ENCODE measurements around the gene SERINC4.
A peak's percentile ranks its signal among the peaks of the same experiment; 100 is the strongest.

SERINC4 gene

DNA sequence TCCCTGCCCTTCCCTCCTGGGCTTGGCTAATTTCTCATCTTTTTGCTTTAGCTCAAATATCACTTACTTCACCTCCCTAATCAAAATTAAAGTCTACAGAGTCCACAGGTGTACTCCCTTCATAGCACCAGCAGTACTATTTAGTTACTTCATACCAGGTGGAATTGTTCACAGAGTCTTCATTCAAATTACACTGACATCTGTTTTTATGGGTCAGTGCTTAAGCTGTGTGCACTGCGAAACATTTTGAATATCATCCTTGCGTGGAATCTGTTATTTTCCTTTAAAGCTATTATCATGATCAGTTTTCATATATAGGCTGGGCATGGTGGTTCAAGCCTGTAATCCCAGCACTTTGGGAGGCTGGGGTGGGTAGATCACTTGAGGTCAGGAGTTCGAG lies 10.6 kb downstream of the SERINC4 start:
- Mint-ChIP-seq H3K4me3 (no peak overlapping the region), H3K9me3 (no peaks in the 10 kb centered on the region), H3K4me1 (ENCODE audit: low read depth) (peaks cover 19% of the 10 kb centered on the region), H3K36me3 (ENCODE audit: low read depth) (peaks cover 23% of the 10 kb centered on the region), H3K27ac (no peak overlapping the region), H3K27me3 (no peaks in the 10 kb centered on the region)
- no peak for DNase-seq

DNA sequence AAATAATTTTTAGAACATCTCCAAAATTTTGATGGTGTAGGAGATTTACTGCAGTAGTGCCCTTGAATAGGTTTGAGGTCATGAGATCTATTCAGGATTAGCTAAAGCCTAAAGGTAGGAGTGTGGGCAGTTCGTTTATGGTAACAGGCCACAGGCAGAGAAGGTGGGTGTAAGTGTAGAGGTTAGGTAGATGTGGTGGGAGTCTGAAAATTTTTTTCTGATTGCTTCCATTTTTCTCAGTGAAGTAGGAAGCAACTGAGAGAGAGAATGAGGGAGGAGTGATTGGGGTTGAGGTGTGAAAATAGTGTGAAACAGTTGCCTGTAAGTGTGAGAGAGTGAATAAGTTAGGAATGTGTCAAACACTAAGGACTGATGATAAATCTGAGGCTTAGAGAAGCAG lies 21.0 kb downstream of the SERINC4 start:
- peak overlapping the region; percentile 39 for H3K27ac Mint-ChIP-seq

DNA sequence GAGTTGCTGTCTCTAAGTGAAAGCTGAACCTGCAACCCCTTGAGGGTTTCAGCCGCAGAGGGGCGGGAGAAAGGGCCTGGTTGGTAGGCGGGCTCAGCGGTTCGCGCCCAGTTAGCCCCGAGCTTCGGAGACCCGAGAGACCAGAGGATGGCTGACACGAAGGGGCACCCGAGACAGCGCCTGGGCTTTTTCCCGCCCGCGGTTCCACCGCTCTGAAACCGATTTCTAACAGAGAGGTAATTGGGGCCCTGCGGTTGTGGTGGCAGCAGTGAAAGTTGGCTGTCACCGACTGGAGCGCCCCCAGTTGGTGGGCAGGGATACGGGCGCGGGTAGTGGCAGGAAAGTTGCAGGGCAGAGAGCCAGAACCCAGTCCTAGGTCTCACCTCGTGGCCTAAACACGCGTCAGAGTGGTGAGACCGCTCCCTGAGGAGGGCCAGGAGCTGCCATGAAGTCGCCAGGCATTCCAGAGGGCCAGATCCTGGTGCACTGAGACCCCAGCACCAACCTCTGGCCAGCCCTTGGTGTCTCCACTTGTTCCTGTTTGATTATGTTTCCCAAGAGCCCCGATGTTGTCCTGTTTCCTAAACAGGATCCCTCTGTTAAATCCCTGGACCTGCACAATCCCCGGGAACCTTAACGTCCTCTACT lies 22.6 kb downstream of the SERINC4 start:
- Mint-ChIP-seq H3K27ac (peak overlapping the region; percentile 95), H3K9me3 (no peaks in the 10 kb centered on the region), H3K27me3 (no peaks in the 10 kb centered on the region), H3K4me1 (ENCODE audit: low read depth) (peaks cover 30% of the 10 kb centered on the region), H3K4me3 (peak overlapping the region; percentile 83), H3K36me3 (ENCODE audit: low read depth) (peaks cover 35% of the 10 kb centered on the region)
- peak; percentile 88 for DNase-seq

More for the DNA sequence above, 21.0 kb downstream of the SERINC4 start:
- Mint-ChIP-seq H3K9me3 (no peaks in the 10 kb centered on the region), H3K36me3 (ENCODE audit: low read depth) (peaks cover 19% of the 10 kb centered on the region), H3K27me3 (no peaks in the 10 kb centered on the region), H3K4me1 (ENCODE audit: low read depth) (peaks cover 30% of the 10 kb centered on the region), H3K4me3 (no peak overlapping the region)
- no peak for DNase-seq

DNA sequence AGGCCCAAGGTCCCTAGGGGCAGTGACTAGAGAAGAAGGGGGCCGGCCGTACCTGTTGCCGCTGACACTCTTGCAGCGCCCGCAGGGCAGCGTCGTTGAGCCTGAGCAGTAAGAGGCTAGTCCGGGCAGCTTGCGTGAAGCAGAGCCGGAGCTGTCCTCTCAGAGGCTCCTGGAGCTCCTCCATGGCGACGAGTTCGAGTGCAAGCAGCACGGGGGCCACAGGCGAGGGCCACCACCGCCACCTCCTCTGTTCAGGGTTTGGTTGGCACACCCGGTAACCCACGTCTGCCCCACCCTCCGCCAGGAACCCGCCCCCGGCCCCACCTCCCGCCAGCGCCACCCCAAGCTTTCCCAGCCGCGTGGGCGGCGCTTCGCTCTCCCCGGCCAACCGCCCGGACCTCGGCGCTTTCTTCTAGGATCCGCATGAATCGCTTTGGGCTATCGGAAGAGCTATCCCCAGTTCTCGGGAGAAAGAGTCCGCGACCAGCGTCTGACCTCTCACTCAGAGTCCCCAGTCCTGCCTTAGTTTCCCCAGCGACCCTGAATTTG lies 23.2 kb downstream of the SERINC4 start, which contains the start of gene ELL3:
Gene ELL3, minus strand, starts transcription at position 249 of the 549 bp plus-strand sequence. Its CDS starts 65 bp downstream, at position 184.
- H3K27me3 Mint-ChIP-seq, result no peaks in the 10 kb centered on the region
- peak within 1 kb of the TSS; percentile 95 for H3K27ac Mint-ChIP-seq
- peak; percentile 83 for DNase-seq
- peaks cover 30% of the 10 kb centered on the region for H3K4me1 Mint-ChIP-seq (ENCODE audit: low read depth)
- H3K36me3 Mint-ChIP-seq (ENCODE audit: low read depth), result peaks cover 41% of the 10 kb centered on the region
- peak within 1 kb of the TSS; percentile 83 for H3K4me3 Mint-ChIP-seq
- H3K9me3 Mint-ChIP-seq, result no peaks in the 10 kb centered on the region

DNA sequence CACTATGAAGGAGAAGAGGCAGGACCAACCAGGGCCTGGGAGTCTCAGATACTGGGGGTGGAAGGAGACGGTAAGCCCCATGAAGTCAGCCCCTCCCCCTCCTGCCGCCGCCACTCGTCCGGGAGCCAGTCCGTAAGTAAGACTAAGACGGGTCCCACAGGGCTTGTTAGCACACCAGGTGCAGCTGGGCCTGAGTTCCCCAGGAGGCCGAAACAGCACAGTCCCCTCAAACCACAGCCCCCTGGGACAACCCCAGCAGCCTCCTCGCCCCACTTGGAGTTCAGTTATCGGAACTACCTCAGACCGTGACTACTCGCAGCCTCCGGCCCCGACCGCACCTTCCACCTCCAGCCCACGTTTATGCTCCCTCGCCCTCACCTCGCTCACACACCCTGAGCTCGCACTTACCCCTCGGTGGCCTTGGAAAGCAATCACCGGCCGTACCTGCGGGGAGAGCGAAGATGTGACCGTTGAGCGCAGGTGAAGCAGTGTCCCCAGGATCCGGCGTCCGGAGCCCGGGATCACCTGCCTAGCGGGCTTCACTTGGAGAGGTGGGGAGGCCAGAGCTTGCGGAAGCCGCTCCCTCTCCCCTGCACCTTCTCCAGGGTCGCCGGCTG lies 23.8 kb downstream of the SERINC4 start:
- Mint-ChIP-seq H3K9me3 (no peaks in the 10 kb centered on the region), H3K36me3 (ENCODE audit: low read depth) (peaks cover 47% of the 10 kb centered on the region), H3K27ac (peak overlapping the region; percentile 95), H3K4me3 (peak overlapping the region; percentile 83), H3K4me1 (ENCODE audit: low read depth) (peaks cover 30% of the 10 kb centered on the region), H3K27me3 (no peaks in the 10 kb centered on the region)
- DNase-seq, result peak; percentile 57

DNA sequence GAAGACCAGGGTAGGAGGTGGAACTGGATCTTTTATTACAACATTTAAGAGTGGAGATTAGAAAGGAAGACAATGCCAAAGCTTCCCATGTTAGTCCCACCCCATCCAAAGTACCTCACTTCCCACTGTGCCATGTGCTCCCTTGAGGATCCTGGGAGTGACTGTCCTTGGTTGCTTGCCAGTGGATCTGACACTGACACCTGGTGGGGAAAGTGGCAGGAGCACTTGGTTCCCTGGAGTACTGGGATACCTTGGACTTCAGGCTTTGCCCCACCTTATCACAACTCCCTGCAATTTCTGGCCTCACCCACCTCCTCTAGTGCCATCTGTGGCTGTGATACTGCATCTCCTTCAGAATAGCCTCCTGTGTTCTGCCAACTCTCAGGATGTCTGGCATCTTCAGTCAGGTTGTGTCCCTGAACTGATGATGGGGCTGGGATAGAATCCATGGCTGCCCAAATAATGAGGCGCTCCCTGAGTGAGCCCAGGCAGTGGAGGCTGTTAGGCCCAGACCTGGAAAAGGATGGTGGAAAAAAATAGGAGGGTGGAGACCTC lies 24.5 kb downstream of the SERINC4 start:
- Mint-ChIP-seq H3K9me3 (no peaks in the 10 kb centered on the region), H3K4me1 (ENCODE audit: low read depth) (peaks cover 30% of the 10 kb centered on the region), H3K36me3 (ENCODE audit: low read depth) (peaks cover 54% of the 10 kb centered on the region), H3K27me3 (no peaks in the 10 kb centered on the region), H3K27ac (peak overlapping the region; percentile 31), H3K4me3 (peak overlapping the region; percentile 83)
- no peak for DNase-seq

DNA sequence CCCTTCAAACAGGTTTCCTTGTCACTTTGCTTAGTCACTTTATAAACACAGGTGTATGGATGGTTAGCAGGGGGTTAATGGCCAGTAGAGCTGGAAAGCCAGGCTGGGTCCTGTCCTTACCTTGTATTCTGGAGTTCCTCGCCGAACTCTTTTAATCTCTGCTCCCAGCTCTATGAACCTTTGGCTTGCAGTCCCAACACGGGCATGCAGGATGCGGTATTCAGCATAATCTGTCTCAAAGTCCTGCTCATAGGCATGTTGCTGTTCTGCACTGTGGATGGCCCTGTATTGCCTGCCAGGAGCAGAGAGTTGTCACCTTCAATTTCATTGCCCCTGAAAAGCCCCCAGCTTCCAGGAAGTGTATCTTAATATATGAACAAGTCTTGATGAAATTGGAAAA lies 26.0 kb downstream of the SERINC4 start:
- no peak overlapping the region for H3K4me3 Mint-ChIP-seq
- H3K9me3 Mint-ChIP-seq, result no peaks in the 10 kb centered on the region
- H3K27ac Mint-ChIP-seq, result peak overlapping the region; percentile 72
- DNase-seq, result no peak
- peaks cover 68% of the 10 kb centered on the region for H3K36me3 Mint-ChIP-seq (ENCODE audit: low read depth)
- H3K4me1 Mint-ChIP-seq (ENCODE audit: low read depth), result peaks cover 26% of the 10 kb centered on the region
- no peaks in the 10 kb centered on the region for H3K27me3 Mint-ChIP-seq

DNA sequence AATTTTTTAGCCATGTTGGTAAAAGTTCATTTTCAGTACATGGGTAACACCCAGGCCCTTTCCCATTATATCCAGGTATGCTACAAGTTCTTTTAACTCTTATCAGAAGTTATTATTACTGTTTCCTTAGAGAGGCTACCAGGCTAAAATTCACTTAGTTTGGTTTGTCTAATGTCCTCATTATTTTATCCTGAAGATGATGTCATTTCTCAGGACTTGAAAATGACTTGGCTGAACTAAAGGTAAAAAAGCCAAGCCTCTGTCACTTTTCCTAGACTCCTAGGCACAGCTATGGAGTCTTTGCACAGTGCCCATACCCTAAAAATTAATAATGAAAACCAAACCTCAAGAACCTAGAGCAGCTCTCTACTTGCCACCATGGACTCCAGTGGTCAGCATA lies 27.4 kb downstream of the SERINC4 start:
- Mint-ChIP-seq H3K36me3 (ENCODE audit: low read depth) (peaks cover 83% of the 10 kb centered on the region), H3K27me3 (no peaks in the 10 kb centered on the region), H3K9me3 (no peaks in the 10 kb centered on the region), H3K4me3 (no peak overlapping the region), H3K4me1 (ENCODE audit: low read depth) (peaks cover 18% of the 10 kb centered on the region), H3K27ac (peak overlapping the region; percentile 8)
- no peak for DNase-seq

DNA sequence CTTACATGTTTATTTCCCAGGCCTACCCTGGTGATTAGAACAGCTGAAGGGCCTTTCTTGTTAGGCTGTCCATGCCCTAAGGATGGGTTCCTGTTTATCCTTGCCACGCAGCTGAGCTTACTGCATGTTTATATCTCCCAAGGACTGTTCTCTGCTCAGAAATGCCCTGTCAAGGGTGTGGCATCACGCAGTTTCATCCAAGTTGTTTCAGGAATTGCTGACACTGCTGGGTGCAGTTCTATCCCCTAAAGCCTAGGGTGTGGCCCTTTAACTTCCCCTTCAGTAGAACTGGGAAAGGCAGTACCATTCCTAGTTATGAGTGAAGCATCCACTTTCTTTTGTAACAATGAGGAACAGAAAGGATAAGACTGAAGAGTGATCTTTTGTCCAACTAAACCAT lies 28.2 kb downstream of the SERINC4 start:
- Mint-ChIP-seq H3K4me3 (no peak overlapping the region), H3K9me3 (no peaks in the 10 kb centered on the region), H3K36me3 (ENCODE audit: low read depth) (peaks cover 89% of the 10 kb centered on the region), H3K4me1 (ENCODE audit: low read depth) (peaks cover 11% of the 10 kb centered on the region), H3K27me3 (no peaks in the 10 kb centered on the region), H3K27ac (peak overlapping the region; percentile 71)
- DNase-seq, result no peak

DNA sequence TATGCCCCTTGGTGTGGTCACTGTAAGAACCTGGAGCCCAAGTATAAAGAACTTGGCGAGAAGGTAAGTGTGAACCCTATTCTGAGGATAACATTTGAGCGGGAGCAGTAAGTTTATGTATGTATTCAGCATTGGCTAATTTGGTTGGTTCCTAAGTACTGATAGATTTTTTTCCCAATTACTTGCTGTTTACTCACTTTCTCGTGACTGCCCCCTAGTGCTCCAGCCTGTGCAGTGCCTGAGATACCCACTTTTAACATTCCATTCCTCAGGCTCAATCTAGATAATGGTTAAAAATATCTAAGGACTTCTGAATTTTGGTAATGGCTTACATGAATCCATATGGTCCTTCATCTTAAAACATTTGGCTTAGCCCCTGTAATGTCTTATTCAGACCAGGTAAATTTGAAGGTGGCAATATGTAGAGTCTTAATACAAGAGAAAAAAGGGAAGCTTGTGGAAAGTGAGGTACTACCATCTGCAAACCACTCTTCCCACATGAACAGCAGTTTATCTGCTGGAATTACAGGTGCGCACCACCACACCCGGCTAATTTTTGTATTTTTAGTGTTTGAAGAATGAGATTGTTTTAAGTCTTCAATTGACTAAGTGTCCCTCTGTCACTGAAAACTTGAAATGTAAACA lies 30.3 kb downstream of the SERINC4 start:
- peak; percentile 66 for DNase-seq
- Mint-ChIP-seq H3K4me3 (no peak overlapping the region), H3K9me3 (no peaks in the 10 kb centered on the region), H3K27ac (peak overlapping the region; percentile 38), H3K27me3 (no peaks in the 10 kb centered on the region), H3K4me1 (ENCODE audit: low read depth) (peaks cover 2% of the 10 kb centered on the region), H3K36me3 (ENCODE audit: low read depth) (peaks cover 98% of the 10 kb centered on the region)

DNA sequence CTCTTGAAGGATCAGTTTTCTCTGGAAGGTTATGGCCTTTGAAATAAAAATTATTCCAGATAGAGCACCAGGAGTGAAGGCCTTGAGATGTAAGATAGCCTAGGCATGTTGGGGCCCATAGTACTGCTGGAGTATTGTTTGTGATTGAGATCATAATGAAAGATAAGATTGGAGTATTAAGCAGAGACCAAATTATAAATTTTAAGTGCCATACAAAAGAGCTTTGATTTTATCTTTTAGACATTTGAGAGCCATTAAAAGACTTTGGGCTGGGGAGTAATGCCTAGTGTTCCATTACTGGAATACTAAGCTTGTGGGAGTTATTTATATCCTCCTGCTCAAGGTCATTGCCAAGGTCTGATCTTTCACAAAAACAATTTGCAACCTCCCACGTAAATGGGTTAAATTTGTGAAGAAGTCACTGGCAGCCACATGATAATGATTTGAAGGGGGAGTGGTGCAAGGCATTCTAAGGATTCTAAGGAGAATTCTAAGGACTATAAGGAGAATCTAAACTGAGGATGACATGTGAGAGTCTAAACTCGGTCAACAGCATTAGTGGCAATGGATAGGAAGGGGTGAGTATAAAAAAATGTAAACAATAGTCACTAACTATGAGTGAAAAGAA lies 36.1 kb downstream of the SERINC4 start:
- no peak for DNase-seq
- H3K4me1 Mint-ChIP-seq (ENCODE audit: low read depth), result peaks cover 6% of the 10 kb centered on the region
- no peaks in the 10 kb centered on the region for H3K27me3 Mint-ChIP-seq
- H3K9me3 Mint-ChIP-seq, result no peaks in the 10 kb centered on the region
- H3K27ac Mint-ChIP-seq, result peak overlapping the region; percentile 38
- peaks cover 96% of the 10 kb centered on the region for H3K36me3 Mint-ChIP-seq (ENCODE audit: low read depth)
- H3K4me3 Mint-ChIP-seq, result no peak overlapping the region

DNA sequence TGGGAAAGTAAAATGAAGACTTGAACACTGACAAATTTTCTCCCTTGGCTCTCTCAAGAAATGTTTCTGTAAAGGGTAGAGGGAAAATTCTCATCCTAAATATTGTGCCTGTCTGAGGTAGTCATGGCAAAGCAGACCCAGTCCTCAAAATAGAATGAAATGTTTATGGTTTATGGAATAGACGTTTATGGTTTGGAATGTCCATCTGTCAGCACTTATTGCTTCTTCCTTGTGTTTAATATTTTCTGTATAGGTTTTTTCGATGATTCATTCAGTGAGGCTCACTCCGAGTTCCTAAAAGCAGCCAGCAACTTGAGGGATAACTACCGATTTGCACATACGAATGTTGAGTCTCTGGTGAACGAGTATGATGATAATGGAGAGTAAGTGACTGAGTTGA lies 37.2 kb downstream of the SERINC4 start:
- H3K4me3 Mint-ChIP-seq, result no peak overlapping the region
- H3K4me1 Mint-ChIP-seq (ENCODE audit: low read depth), result peaks cover 4% of the 10 kb centered on the region
- H3K36me3 Mint-ChIP-seq (ENCODE audit: low read depth), result peaks cover 94% of the 10 kb centered on the region
- no peaks in the 10 kb centered on the region for H3K9me3 Mint-ChIP-seq
- DNase-seq, result no peak
- H3K27ac Mint-ChIP-seq, result peak overlapping the region; percentile 75
- H3K27me3 Mint-ChIP-seq, result no peaks in the 10 kb centered on the region

DNA sequence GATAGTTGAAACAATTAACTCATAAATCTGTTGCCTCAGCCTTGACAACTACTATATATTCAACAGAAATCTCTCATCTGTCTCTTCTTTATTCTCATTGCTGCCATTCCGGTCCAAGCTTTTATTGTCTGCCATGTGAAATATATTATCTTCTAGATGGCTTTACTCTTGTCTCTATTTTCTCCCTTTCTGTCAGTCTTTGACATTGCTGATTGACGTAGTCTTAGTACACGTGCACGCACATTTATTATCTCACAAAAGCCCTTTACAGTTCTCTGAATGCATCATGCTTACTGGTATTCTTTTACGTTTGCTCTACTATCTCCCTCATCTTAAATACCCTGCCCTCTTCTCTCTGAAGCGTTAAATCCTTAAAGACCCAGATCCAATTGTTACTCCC lies 48.1 kb downstream of the SERINC4 start:
- H3K27me3 Mint-ChIP-seq, result no peaks in the 10 kb centered on the region
- H3K27ac Mint-ChIP-seq, result peak overlapping the region; percentile 98
- peak overlapping the region; percentile 14 for H3K4me3 Mint-ChIP-seq
- peaks cover 52% of the 10 kb centered on the region for H3K4me1 Mint-ChIP-seq (ENCODE audit: low read depth)
- DNase-seq, result no peak
- peaks cover 80% of the 10 kb centered on the region for H3K36me3 Mint-ChIP-seq (ENCODE audit: low read depth)
- no peaks in the 10 kb centered on the region for H3K9me3 Mint-ChIP-seq

DNA sequence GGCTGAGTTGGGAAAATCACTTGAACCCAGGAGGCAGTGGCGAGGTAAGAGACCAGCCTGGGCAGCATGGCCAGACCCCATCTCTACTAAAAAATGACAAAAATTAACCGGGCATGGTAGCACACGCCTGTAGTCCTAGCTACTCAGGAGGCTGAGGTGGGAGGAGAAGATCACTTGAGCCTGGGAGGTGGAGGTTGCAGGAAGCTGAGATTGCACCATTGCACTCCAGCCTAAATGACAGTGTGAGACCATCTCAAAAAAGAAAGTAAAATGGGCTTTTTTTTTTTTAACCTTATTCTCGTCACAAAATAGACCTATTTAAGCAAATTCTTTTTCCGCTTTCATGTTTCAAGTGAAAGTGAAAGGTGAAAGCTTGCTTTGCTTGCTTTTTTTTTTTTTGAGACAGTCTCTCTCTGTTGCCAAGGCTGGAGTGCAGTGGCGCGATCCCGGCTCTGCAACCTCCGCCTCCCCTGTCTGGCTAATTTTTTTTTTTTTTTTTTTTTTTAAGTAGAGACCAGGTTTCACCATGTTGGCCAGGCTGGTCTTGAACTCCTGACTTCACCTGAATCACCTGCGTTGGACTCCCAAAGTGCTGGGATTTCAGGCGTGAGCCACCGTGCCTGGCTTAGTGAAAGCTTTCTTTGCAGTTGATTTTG lies 50.2 kb downstream of the SERINC4 start:
- peak; percentile 49 for DNase-seq
- Mint-ChIP-seq H3K4me3 (peak overlapping the region; percentile 90), H3K4me1 (ENCODE audit: low read depth) (peaks cover 56% of the 10 kb centered on the region), H3K36me3 (ENCODE audit: low read depth) (peaks cover 64% of the 10 kb centered on the region), H3K27me3 (no peaks in the 10 kb centered on the region), H3K9me3 (no peaks in the 10 kb centered on the region), H3K27ac (peak overlapping the region; percentile 98)
